Measurements from ENCODE around the gene EME2. TPM values are rescaled to one million over a fixed set of nuclear protein-coding genes. Genes with fewer than 3 reads are reported as not detected.

Gene EME2
- total and polyA plus RNA-seq, 2 of the 13 experiments (the other 11 are each of a cell fraction or from before 2014, with no cell fraction given), result 4.4 to 7.6 TPM

- BruUV-seq (replicated peaks), result no TSS peak
- Histone ChIP-seq H3K79me2 (ENCODE audit: insufficient read depth, low read length) (peaks cover 36% of the 10 kb centered on the region), H3K9ac (ENCODE audit: insufficient read depth, low read depth, low read length) (peak overlapping the region; percentile 29), H3K27ac (ENCODE audit: extremely low read length, insufficient read depth, low read length) (peak overlapping the region; percentile 73), H2AFZ (ENCODE audit: low read length) (no peak overlapping the region), H3K4me1 (ENCODE audit: insufficient read depth, low read length) (peaks cover 24% of the 10 kb centered on the region), H3K4me3 (replicated peaks in 1 of 3; ENCODE audit: insufficient read depth in 1 of 3, low read depth in 2 of 3, low read length in 3 of 3) (peak overlapping the region in 1 of 3 experiments; percentile 24; a peak in 1 of 6 replicates), H3K4me2 (ENCODE audit: low read depth, low read length) (peak overlapping the region; percentile 81), H3K9me3 (ENCODE audit: low read length) (no peaks in the 10 kb centered on the region), H3K36me3 (replicated peaks in 1 of 2; ENCODE audit: control insufficient read depth in 1 of 2, insufficient read depth in 2 of 2, low read length in 2 of 2) (peaks cover 11 to 30% of the 10 kb centered on the region in 2 experiments; a peak in 4 of 5 replicates), H3K27me3 (ENCODE audit: control insufficient read depth in 1 of 2, insufficient read depth in 2 of 2, low read length in 2 of 2) (no peaks in the 10 kb centered on the region; a peak in 1 of 5 replicates), H4K20me1 (ENCODE audit: insufficient read depth, low read length) (peaks cover under 1% of the 10 kb centered on the region; the same call in 1 of the 2 replicates)
- peak; percentile 75 for DNase-seq (ENCODE audit: low spot score)
- FAIRE-seq, result peak; percentile 80
- intact Hi-C loops (cut with micrococcal nuclease; ENCODE audit: unreplicated experiment), result no loop called here
- ChIA-PET POLR2A (interaction anchor here (0.7 to 2.5 kb wide), 8 partner anchors 9 to 117 kb away, joined by 3 to 12 read pairs (median 6); partner anchors contain the start of genes EME2, MRPS34, NUBP2 and SPSB3), CTCF (ENCODE audit: low intra/inter-chr PET ratio, low total read pairs) (interaction anchor here (1.4 to 1.6 kb wide), 2 partner anchors 11 to 50 kb away, joined by 9 to 11 read pairs; partner anchors contain the start of genes EME2 and MRPS34)
- WGBS (ENCODE audit: low lambda C conversion rate), result 29% methylated on average over 8 of the region's 9 CpGs
- ATAC-seq, result peak; percentile 62
- in situ Hi-C loops (cut with HindIII; ENCODE audit: extremely low pct_ligation_motif_present, low pct_unique_long_range_greater_than_20kb), result loop anchor here (5.0 kb wide), 1 partner anchor 42 kb away; the partner anchor contains the start of genes NUBP2 and SPSB3
- TF ChIP-seq YEATS4 (CRISPR knock-in tag; IDR thresholded peaks at IDR 0.05; ENCODE audit: borderline replicate concordance) (0 out of 2 replicates have a peak, but pooled peaks have one; percentile 18), ZNF264 (CRISPR knock-in tag; IDR thresholded peaks at IDR 0.05) (peak; percentile 28; the same call in 1 of the 2 replicates), FOXA3 (CRISPR knock-in tag; IDR thresholded peaks at IDR 0.05) (peak; percentile 19; the same call in 1 of the 2 replicates), KMT2A (CRISPR knock-in tag; IDR thresholded peaks at IDR 0.05) (peak; percentile 65; the same call in 1 of the 2 replicates), SP5 (CRISPR knock-in tag; IDR thresholded peaks at IDR 0.05; ENCODE audit: borderline replicate concordance, low read depth) (no peak), SYNCRIP (IDR thresholded peaks at IDR 0.05; ENCODE audit: insufficient read depth, low read depth, low read length) (no peak), EZH2 (conservative IDR thresholded peaks at IDR 0.05; ENCODE audit: low read depth, low read length) (no peak), ZGPAT (CRISPR knock-in tag; IDR thresholded peaks at IDR 0.05) (peak; percentile 28; the same call in 1 of the 2 replicates), TIGD3 (CRISPR knock-in tag; IDR thresholded peaks at IDR 0.05; ENCODE audit: borderline replicate concordance) (0 out of 2 replicates have a peak, but pooled peaks have one; percentile 17), KMT2B (CRISPR knock-in tag; IDR thresholded peaks at IDR 0.05) (no peak), ZNF331 (CRISPR knock-in tag; IDR thresholded peaks at IDR 0.05) (peak; percentile 32; the same call in 1 of the 2 replicates), HDAC1 (CRISPR knock-in tag; IDR thresholded peaks at IDR 0.05) (peak; percentile 61; the same call in 1 of the 2 replicates), ZNF597 (CRISPR knock-in tag; IDR thresholded peaks at IDR 0.05) (no peak), KAT8 (CRISPR knock-in tag; IDR thresholded peaks at IDR 0.05) (0 out of 2 replicates have a peak, but pooled peaks have one; percentile 51), ZNF335 (CRISPR knock-in tag; IDR thresholded peaks at IDR 0.05) (0 out of 2 replicates have a peak, but pooled peaks have one; percentile 38), FOXK1 (CRISPR knock-in tag; IDR thresholded peaks at IDR 0.05; ENCODE audit: borderline replicate concordance, low read depth) (no peak)
- TF ChIP-seq, protein P1, sequence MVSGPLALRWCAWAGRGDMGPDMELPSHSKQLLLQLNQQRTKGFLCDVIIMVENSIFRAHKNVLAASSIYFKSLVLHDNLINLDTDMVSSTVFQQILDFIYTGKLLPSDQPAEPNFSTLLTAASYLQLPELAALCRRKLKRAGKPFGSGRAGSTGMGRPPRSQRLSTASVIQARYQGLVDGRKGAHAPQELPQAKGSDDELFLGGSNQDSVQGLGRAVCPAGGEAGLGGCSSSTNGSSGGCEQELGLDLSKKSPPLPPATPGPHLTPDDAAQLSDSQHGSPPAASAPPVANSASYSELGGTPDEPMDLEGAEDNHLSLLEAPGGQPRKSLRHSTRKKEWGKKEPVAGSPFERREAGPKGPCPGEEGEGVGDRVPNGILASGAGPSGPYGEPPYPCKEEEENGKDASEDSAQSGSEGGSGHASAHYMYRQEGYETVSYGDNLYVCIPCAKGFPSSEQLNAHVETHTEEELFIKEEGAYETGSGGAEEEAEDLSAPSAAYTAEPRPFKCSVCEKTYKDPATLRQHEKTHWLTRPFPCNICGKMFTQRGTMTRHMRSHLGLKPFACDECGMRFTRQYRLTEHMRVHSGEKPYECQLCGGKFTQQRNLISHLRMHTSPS (CRISPR knock-in tag; IDR thresholded peaks at IDR 0.05; ENCODE audit: low read depth), result no peak
These were observed 51.2 kb downstream of the EME2 start for GRCh38 chr16:1823821-1824220.

Measured in HepG2 (cell line).